Liver (tissue), 9 donors: ENCODE measurements around the gene ST7L. TPM values are rescaled to one million over a fixed set of nuclear protein-coding genes. Genes with fewer than 3 reads are reported as not detected.

Experiments used
- DNase-seq: peaks from one replicate; pipeline ENCODE4 v3.0.0-alpha.2; 2017; ENCODE audit warnings: low spot score
- H3K27ac ChIP-seq, 2 donors: one replicate each; pipeline ENCODE4 v1.7.0; 2013; ENCODE audit warnings: inconsistent platforms in 2 of 2, low read length in 2 of 2, control low read depth in 1 of 2, low read depth in 1 of 2, mild to moderate bottlenecking in 1 of 2
- H3K27me3 ChIP-seq, 4 donors: one replicate each; pipeline versions ENCODE4 v1.6.1 to v1.7.0; 2013; ENCODE audit warnings: low read length in 3 of 4, inconsistent platforms in 1 of 4, mild to moderate bottlenecking in 1 of 4, moderate library complexity in 1 of 4; ENCODE audit not compliant: control insufficient read depth in 4 of 4, insufficient read depth in 4 of 4
- H3K36me3 ChIP-seq, 4 donors: one replicate each; pipeline versions ENCODE4 v1.6.1 to v1.7.0; 2013; ENCODE audit warnings: low read length in 3 of 4, mild to moderate bottlenecking in 3 of 4, low read depth in 1 of 4, moderate library complexity in 1 of 4; ENCODE audit not compliant: control insufficient read depth in 4 of 4, insufficient read depth in 3 of 4
- H3K4me1 ChIP-seq, 4 donors: one replicate each; pipeline versions ENCODE4 v1.6.1 to v1.7.0; 2013; ENCODE audit warnings: low read length in 3 of 4, mild to moderate bottlenecking in 3 of 4, moderate library complexity in 1 of 4; ENCODE audit not compliant: control insufficient read depth in 4 of 4, insufficient read depth in 4 of 4
- H3K4me3 ChIP-seq, 3 donors: one replicate each; pipeline versions ENCODE4 v1.6.1 to v1.7.0; 2013; ENCODE audit warnings: low read length in 3 of 3, control low read depth in 1 of 3, low read depth in 1 of 3, mild to moderate bottlenecking in 1 of 3
- H3K9ac ChIP-seq, 2 donors: one replicate each; pipeline ENCODE4 v1.7.0; 2013; ENCODE audit warnings: low read length in 2 of 2, mild to moderate bottlenecking in 2 of 2, moderate library complexity in 2 of 2, control low read depth in 1 of 2, low read depth in 1 of 2
- H3K9me3 ChIP-seq, 4 donors: one replicate each; pipeline versions ENCODE4 v1.6.1 to v1.7.0; 2013; ENCODE audit warnings: low read length in 3 of 4; ENCODE audit not compliant: control insufficient read depth in 4 of 4
- ATF3 ChIP-seq: IDR thresholded peaks from 2 replicates; pipeline ENCODE4 v1.6.1; 2016; ENCODE audit warnings: antibody characterized with exemption
- EGR1 ChIP-seq, 2 donors: IDR thresholded peaks; 2 replicates each; pipeline ENCODE4 v1.6.1; 2016 to 2018; ENCODE audit warnings: antibody characterized with exemption in 2 of 2, low read depth in 2 of 2
- FOXA1 ChIP-seq: IDR thresholded peaks from 2 replicates; pipeline ENCODE4 v1.6.1; 2016; ENCODE audit warnings: antibody characterized with exemption
- FOXA2 ChIP-seq: IDR thresholded peaks from 2 replicates; pipeline ENCODE4 v1.6.1; 2016; ENCODE audit warnings: antibody characterized with exemption
- GABPA ChIP-seq, 2 donors: IDR thresholded peaks in 1 of 2; conservative IDR thresholded peaks in 1 of 2; 2 replicates each; pipeline ENCODE4 v1.6.1; 2016; ENCODE audit warnings: antibody characterized with exemption in 2 of 2, mild to moderate bottlenecking in 1 of 2, moderate library complexity in 1 of 2
- HNF4A ChIP-seq, 2 donors: conservative IDR thresholded peaks; 2 replicates each; pipeline ENCODE4 v1.6.1; 2016; ENCODE audit warnings: antibody characterized with exemption in 2 of 2, mild to moderate bottlenecking in 2 of 2
- HNF4G ChIP-seq: IDR thresholded peaks from 2 replicates; pipeline ENCODE4 v1.6.1; 2016; ENCODE audit warnings: antibody characterized with exemption
- JUND ChIP-seq, 2 donors: IDR thresholded peaks; 2 replicates each; pipeline ENCODE4 v1.6.1; 2016; ENCODE audit warnings: antibody characterized with exemption in 2 of 2
- NR2F2 ChIP-seq: IDR thresholded peaks from 2 replicates; pipeline ENCODE4 v1.6.1; 2016; ENCODE audit warnings: antibody characterized with exemption
- RAD21 ChIP-seq, 2 donors: IDR thresholded peaks; 2 replicates each; pipeline ENCODE4 v1.6.1; 2016; ENCODE audit warnings: antibody characterized with exemption in 2 of 2, mild to moderate bottlenecking in 2 of 2
- REST ChIP-seq: IDR thresholded peaks from 2 replicates; pipeline ENCODE4 v1.6.1; 2016; ENCODE audit warnings: antibody characterized with exemption, mild to moderate bottlenecking
- RXRA ChIP-seq, 2 donors: IDR thresholded peaks; 2 replicates each; pipeline ENCODE4 v1.6.1; 2017 to 2018; ENCODE audit warnings: antibody characterized with exemption in 2 of 2, mild to moderate bottlenecking in 1 of 2
- SP1 ChIP-seq: IDR thresholded peaks from 2 replicates; pipeline ENCODE4 v1.6.1; 2018; ENCODE audit warnings: antibody characterized with exemption, mild to moderate bottlenecking
- YY1 ChIP-seq: IDR thresholded peaks from 2 replicates; pipeline ENCODE4 v1.6.1; 2016; ENCODE audit warnings: antibody characterized with exemption, mild to moderate bottlenecking
- ZBTB33 ChIP-seq: IDR thresholded peaks from 2 replicates; pipeline ENCODE4 v1.6.1; 2016; ENCODE audit warnings: antibody characterized with exemption
- WGBS: extraction: QIAGEN DNeasy Blood & Tissue Kit; methylation state at CpG from one replicate; pipeline ENCODE4 v1.1.7; 2013; 5-methylcytosine and 5-hydroxymethylcytosine counted together
- polyA plus RNA-seq, 2 donors: library from polyadenylated mRNA; stranded (reverse) in 1 of 2; unstranded in 1 of 2; fragments of 200-250 nt in 1 of 2; fragments of >200 nt in 1 of 2; fragmentation: Nextera tagmentation in 1 of 2; extraction: Ambion mirVana in 1 of 2; gene quantifications; one replicate each; pipeline versions ENCODE4 v1.2.1 to v1.2.3, GENCODE V29; 2013 to 2015
- total RNA-seq, 2 donors: library from RNA; depleted of rRNA; stranded (reverse); fragments of >200 nt; gene quantifications; one replicate each; pipeline ENCODE4 v1.2.3, GENCODE V29; 2014
- donor health status: healthy.
- donor health status: healthy.
- donor health status: healthy.
- donor health status: healthy.
- donor health status: healthy.

ST7L gene
- total and polyA plus RNA-seq, 4 donors, result 4.9 to 13.6 (median 9.5) TPM

- Histone ChIP-seq H3K27ac (no peak overlapping the region), H3K4me1 (no peaks in the 10 kb centered on the region), H3K9ac (no peak overlapping the region), H3K4me3 (no peak overlapping the region), H3K27me3 (no peaks in the 10 kb centered on the region), H3K36me3 (peaks cover 0 to 6% (median 0%) of the 10 kb centered on the region in 4 donors), H3K9me3 (no peaks in the 10 kb centered on the region)
- no peak for DNase-seq
- WGBS, result 97% methylated on average over 6 of the region's 6 CpGs
- no peak for TF ChIP-seq JUND (IDR thresholded peaks at IDR 0.05)
- TF ChIP-seq NR2F2, result no peak
- no peak for TF ChIP-seq RXRA (IDR thresholded peaks at IDR 0.05)
- no peak for TF ChIP-seq FOXA1
- no peak for TF ChIP-seq ATF3
- TF ChIP-seq EGR1 (IDR thresholded peaks at IDR 0.05; ENCODE audit: low read depth in 2 of 2), result no peak
- TF ChIP-seq HNF4A (conservative IDR thresholded peaks at IDR 0.05), result no peak
- no peak for TF ChIP-seq HNF4G
- no peak for TF ChIP-seq GABPA (IDR thresholded peaks at IDR 0.05 in 1 of 2, conservative IDR thresholded peaks at IDR 0.05 in 1 of 2)
- TF ChIP-seq SP1, result no peak
- no peak for TF ChIP-seq YY1
- no peak for TF ChIP-seq ZBTB33
- no peak for TF ChIP-seq REST
Measured at GRCh38 chr1:112533029-112533428, 85.9 kb downstream of the ST7L start.

- H3K9me3 ChIP-seq, result no peaks in the 10 kb centered on the region
- no peaks in the 10 kb centered on the region for H3K4me1 ChIP-seq
- no peak overlapping the region for H3K27ac ChIP-seq
- peaks cover 0 to 6% (median 3%) of the 10 kb centered on the region in 4 donors for H3K36me3 ChIP-seq
- H3K27me3 ChIP-seq, result no peaks in the 10 kb centered on the region
- DNase-seq, result no peak
- TF ChIP-seq EGR1 (IDR thresholded peaks at IDR 0.05; ENCODE audit: low read depth in 2 of 2), result no peak
- no peak for TF ChIP-seq JUND (IDR thresholded peaks at IDR 0.05)
- no peak for TF ChIP-seq YY1
- TF ChIP-seq RXRA (IDR thresholded peaks at IDR 0.05), result no peak
- no peak for TF ChIP-seq SP1
- TF ChIP-seq HNF4A (conservative IDR thresholded peaks at IDR 0.05), result no peak
- no peak for TF ChIP-seq RAD21 (IDR thresholded peaks at IDR 0.05)
- TF ChIP-seq REST, result no peak
- no peak for TF ChIP-seq GABPA (IDR thresholded peaks at IDR 0.05 in 1 of 2, conservative IDR thresholded peaks at IDR 0.05 in 1 of 2)
- no peak for TF ChIP-seq FOXA2
- TF ChIP-seq NR2F2, result no peak
- no peak for TF ChIP-seq ZBTB33
- TF ChIP-seq ATF3, result no peak
- H3K4me3 ChIP-seq, result no peak overlapping the region
- no peak overlapping the region for H3K9ac ChIP-seq
- WGBS, result 93% methylated on average over 4 of the region's 4 CpGs
Measured at GRCh38 chr1:112532064-112532463, 86.9 kb downstream of the ST7L start.
